NCI-H524 (cell line): Measurements from ENCODE around the gene TGFBR3.

Experiments
- DNase-seq, 2 experiments: peaks; one replicate each; lab custom pipeline; 2025; lab: John Stamatoyannopoulos, UW

TGFBR3 gene

DNA sequence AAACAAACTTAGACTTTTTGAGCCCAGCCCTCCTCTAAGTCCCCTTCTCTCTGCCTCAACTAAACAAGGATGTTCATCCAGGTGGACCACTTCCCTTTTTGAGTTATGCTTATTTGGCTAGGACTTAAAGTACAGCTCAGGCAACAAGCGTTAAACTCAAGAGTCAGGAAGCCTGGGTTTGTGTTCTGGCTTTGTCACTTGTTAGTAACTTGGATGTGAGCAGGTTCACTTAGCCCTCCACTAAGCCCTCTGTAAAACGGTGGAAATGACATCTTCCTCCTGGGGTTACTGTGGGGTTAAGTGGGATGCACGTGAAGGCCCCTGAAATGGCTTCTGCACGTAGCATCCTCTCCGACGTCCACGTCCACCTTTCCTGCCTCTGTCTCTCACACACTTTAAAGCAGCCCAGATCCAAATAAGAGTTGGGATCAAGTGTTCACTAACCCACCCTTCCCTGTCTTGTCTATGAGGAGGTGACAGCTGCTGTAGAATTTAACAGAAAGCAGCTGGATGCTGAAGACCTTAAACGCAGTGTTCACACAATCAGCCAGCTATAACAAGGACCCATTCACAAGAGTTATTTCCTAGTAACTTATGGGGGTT is 152.7 kb downstream of the TGFBR3 start:
- no peak for DNase-seq

- DNase-seq: no peak
Observed at GRCh38 chr1:91732291-91733107, 153.5 kb downstream of the TGFBR3 start.

- no peak for DNase-seq
Observed at GRCh38 chr1:91731815-91732214, 154.1 kb downstream of the TGFBR3 start.

DNA sequence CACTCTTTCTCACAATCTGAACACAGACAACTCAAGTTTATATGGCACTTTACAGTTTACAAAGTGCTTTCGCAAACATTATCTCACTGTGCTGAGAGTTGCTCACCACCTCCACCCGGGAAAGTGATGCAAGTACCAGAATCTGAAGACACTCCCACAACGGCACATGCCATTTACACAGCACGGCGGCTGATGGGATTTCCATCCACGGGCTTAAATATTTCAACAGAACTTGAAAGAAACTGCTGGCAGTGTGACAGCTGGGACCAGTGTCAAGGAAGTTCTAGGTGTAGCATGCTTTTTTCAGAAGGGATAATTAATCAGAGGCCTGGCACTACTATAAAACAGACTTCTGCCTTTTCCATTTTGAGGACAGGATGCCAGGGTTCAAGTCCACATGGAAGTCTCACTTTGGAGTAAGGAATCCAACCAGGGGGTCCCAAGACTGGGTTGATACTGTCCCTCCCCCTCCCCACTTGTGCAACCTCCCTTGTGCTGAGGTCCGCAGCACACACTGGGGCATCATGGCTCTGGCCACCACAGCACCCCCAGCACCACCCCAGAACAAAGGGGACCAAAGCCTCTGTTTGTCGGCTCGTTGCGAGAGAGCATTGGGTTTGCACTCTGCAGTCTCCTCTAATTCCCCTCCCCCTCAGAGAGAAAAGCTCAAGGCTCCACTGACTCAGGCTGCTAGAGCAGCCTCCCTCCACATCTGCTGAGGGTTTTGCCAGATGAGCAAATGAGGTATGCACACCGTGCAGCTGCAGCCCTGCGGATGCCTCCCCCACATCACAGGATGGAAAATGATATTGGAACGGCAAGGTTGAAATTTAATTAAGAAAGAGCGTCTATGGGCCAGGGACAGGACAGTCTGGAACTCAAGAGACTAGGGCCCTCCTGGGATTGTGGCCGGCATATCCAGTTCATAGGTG is 154.9 kb downstream of the TGFBR3 start:
- DNase-seq: no peak

DNA sequence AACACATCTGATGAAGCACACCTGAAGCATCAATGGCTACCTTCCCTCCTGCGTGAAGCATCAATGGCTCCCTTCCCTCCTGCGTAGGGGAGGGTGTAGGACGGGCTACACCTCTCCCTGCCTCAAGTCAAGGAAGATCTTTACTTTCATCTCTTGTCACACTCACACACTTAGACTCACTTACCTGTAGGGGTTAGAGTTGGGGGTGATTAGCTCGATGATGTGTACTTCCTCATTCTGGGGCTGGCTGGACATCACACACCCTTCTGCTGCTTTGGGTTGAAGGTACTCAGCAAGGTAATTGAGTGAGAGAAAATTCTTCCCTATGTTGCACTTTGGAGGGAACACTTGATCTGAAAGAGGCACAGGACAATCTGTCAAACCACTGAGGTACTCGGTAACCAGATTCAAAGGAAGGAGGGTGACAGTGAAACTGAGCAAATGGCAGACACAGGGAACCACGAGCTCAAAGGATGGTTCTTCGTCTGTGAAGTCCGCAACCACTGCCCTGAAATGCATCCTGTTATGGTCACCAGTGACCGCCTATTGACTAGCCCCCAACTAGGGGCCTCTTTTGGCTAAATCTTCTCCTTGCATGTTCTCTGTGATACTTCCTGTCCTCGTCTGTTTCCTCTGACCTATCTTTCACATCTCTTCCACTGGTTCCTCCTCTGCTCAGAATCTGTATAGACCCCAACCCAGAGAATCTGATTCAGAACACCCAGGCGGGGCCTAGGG is 156.2 kb downstream of the TGFBR3 start:
- DNase-seq: no peak

GRCh38 chr1:91727763-91728162 is 158.2 kb downstream of the TGFBR3 start:
- DNase-seq: no peak

GRCh38 chr1:91725989-91726721 is 159.8 kb downstream of the TGFBR3 start:
- DNase-seq: no peak

DNA sequence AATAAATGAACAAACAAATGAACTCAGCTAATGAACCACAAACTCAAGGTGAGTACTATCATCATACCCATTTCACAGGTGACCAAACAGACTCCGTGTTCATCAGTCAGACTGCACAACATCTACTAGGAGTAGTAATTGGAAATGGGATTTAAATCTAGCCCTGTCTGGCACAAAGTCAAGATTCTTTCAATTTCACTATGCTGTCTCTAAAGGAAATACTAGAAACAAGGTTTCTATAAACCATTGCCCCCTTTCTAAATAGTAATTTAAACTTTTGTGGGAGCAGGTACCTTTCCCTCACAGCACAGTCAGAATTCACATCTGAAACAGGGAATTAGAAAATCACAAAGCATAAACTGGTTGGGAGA is 160.3 kb downstream of the TGFBR3 start:
- DNase-seq: no peak

- DNase-seq: no peak
Observed at GRCh38 chr1:91724644-91725043, 161.3 kb downstream of the TGFBR3 start.

DNA sequence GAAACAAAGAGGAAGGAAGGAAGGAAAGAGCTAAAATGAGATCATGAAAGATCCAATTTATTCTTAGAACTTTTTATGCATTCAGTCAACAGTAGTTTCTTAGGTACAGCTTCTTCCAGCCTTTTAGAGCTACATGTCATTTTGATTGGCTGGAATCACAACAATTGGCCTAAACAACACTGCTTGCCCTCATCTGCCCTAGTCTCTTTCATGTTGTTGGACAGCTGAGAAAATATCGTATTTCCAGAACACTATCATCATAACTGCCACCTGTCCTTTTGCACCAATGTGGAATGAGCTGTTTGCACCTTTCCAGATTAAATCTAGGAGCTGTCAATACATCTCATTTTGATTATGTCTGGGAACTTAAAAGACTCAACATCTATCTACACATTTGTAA is 161.7 kb downstream of the TGFBR3 start:
- no peak for DNase-seq

DNA sequence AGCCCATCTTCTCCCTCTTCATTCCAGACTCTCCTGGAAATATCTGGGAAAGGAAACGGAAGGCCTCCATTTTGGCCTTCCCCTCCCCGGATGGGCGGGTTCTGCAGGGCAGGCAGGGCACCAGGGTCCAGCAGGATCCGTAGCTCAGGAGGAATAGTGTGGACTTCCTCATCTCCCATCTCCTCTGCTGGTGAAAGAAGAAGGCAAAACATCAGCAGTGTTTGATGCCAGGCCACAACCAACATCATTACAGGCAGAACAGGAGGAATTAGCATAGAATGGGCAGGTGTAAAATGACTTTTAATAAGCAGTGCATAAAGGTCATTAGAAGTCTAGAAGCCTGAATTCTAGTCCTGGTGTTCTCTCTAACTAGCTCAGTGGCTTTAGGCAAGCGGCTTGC is 165.9 kb downstream of the TGFBR3 start:
- no peak for DNase-seq

DNA sequence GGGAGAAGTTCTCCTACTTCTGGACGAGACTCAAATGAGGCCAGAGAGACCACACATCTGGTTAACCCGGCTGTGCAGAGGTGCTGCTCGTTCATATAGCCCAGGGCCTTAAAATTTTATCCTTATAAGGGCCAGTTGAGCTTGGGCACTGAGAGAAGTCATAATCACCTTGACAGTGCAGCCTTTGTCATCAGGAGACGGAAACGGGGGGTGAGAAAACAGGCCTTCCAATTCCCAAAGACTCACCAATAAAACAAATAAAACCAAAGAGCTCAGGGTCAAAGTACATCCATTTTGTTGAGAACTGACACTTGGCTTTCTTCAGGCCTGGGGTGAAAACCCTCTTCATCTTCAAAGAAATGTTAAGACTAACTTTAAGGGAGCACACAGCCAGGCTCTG is 167.1 kb downstream of the TGFBR3 start:
- DNase-seq: no peak

DNA sequence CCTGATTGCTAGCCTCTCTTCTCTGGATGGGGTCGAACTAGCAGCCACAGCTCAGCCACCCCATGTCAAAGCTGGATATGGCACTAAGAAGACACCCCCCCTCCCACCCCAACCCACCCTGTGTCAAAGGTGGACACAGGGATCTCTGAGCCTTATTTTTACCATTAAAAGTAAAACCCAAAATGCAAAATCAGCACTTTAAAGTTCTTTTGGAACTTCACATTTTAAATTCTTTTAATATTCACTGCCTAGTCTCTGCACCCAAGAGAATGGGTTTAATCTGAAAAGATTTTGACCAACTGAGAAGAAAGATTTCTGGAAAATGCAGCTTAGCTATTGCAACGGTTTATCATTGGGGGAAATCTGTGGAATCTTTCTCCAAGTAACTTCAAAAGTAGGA is 167.6 kb downstream of the TGFBR3 start:
- no peak for DNase-seq

DNA sequence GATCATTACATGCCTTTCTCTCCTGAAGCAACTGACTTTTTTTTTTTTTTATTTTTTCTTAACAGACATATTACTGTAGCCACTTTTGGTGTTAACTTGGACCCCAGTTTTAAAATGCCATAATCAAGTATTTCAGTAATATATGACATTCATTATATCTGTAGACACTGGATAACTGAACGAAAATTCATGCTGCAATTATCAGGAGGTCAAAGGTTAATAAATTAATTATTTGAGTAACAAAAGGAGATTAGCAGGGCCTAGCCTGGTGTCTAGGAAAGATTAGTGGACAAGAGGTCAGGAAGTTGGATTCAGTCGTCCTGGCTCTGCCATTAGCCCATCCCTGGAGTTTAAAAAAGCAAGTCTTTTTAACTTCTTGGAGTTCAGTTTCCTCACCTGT is 168.1 kb downstream of the TGFBR3 start:
- DNase-seq: no peak

GRCh38 chr1:91716339-91716738 is 169.6 kb downstream of the TGFBR3 start:
- DNase-seq: no peak

DNA sequence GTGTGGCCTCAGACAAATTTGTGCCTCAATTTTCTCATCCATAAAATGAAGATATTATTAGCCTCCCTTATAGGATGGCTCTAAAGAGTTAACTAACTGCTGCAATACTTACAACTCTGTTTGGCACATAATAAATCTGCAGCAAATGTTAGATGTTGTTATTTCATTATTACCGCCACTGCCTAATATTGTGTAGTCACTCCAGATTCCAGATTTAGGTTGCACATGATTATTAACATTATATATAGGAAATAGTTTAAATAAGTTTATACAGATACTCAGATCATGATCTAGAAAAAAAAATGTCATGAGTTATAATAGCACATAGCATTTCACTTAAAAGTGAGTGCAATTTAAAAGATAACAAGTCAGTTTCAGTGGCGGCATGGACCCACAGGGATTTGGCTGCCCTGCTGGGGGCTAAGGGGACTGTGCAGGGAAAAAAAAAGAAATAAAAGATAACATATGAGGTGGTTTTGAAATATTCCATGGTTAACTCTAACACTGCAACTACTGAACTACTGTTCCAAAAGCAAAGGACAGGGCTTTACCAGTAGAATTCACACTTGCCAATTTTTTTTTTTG is 170.4 kb downstream of the TGFBR3 start:
- no peak for DNase-seq

DNA sequence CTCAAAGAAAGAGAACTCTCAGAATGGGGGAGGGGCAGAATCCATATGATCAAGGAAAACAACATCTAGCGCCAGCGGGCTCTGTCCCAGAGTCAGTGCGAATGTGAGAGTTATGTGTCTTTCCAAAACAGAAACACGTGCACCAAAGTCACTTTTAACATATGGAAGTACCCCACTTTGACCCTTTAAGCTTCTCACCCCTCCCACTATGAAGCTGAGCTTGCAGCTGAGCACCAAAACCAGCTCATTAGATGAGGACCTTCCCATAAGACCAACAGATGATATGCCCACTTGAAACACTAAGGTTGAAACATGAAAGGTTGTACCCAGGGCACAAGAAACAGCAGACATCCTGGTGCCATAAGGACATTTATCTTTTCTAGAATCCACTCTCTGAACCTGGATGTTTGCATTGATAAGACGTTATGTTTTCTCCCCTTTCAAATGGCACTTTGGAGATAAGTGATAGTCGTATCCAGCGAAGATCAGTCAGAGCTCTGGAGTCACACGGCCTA is 171.0 kb downstream of the TGFBR3 start:
- DNase-seq: peak; percentile 80 to 93

DNA sequence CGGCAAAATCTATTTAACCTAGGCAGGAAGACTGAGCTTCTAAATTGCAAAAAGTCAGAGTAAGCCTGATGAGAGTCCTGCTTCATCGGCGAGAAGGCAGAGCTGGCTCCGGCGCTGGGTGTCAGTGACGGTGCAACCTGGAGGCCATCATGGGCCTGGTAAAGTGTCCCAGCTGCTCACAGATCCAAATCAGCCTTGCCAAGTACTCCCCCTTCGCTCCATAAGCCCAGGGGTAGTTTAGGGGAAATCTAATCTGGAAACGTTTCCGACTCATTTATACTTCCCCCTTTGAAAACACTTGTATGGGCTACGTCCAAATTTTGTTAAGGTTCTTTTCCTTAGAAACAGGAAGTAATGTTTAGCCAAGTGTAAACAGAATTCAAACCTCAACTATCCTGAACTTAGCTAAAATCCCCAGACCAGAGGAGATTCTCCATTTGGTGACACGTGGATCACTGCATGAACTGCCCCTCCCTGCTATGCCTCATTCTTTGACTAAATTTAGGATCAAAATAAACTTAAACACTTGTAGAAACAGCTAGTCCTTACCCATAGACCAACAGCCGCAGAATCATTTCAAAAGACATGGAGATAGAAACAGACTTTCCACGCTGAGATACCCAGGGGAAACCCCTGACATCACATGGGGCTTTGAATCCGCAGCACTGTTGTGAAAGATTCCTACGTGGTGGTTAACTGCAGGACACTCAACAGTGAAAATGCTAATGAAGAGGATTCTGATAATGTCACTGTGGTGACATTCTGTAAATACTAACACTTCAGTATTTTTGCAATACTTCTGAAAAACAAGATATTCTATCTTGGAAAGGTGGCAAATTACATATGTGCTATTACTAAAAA is 172.7 kb downstream of the TGFBR3 start:
- peak; percentile 13 to 77 for DNase-seq

DNA sequence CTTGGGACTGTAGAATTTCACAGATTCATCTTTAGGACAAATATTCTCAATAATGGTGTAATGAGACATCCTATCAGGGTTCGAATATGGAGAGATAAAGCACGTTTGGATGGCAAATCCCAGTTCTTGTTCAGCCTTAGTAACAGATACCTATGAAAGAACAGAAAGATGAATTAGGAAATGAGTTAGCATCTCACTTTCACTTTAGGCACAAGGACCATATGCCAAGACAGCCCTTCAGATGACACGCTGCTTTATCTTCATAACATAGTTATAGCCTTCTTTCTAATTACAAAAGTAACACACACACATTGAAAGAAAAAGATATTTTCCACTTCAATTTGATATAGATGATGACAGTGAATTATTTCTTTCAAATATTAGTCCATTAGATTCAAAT is 173.6 kb downstream of the TGFBR3 start:
- DNase-seq: peak in 1 of 2 experiments; percentile 57
